GM12874 (cell line): ENCODE data around the gene MYO1D.

Experiments used
- CTCF ChIP-seq: IDR thresholded peaks from 2 replicates; pipeline ENCODE4 v1.5.1; 2011; ENCODE audit warnings: low read depth, mild to moderate bottlenecking, control low read depth, low read length, moderate library complexity; ENCODE audit not compliant: insufficient read depth

MYO1D gene

GRCh38 chr17:32861981-32862380 is 14.9 kb downstream of the MYO1D start:
- TF ChIP-seq CTCF: no peak

- no peak for TF ChIP-seq CTCF
Measured at GRCh38 chr17:32859857-32860525, 16.9 kb downstream of the MYO1D start.

GRCh38 chr17:32855620-32856019 is 21.3 kb downstream of the MYO1D start:
- no peak for TF ChIP-seq CTCF

- no peak for TF ChIP-seq CTCF
Measured at GRCh38 chr17:32854832-32855389, 22.0 kb downstream of the MYO1D start.

- no peak for TF ChIP-seq CTCF
Measured at GRCh38 chr17:32854207-32854606, 22.7 kb downstream of the MYO1D start.

- TF ChIP-seq CTCF: no peak
Measured at GRCh38 chr17:32852811-32853210, 24.1 kb downstream of the MYO1D start.

GRCh38 chr17:32849879-32850278 is 27.0 kb downstream of the MYO1D start:
- no peak for TF ChIP-seq CTCF
